ENCODE data around the gene UVRAG.
"Not testable (repeated sequence)": the region's sequence is repeated elsewhere in the genome, so short reads cannot be mapped to it uniquely, and the experiment has no call there.

Gene UVRAG

DNA sequence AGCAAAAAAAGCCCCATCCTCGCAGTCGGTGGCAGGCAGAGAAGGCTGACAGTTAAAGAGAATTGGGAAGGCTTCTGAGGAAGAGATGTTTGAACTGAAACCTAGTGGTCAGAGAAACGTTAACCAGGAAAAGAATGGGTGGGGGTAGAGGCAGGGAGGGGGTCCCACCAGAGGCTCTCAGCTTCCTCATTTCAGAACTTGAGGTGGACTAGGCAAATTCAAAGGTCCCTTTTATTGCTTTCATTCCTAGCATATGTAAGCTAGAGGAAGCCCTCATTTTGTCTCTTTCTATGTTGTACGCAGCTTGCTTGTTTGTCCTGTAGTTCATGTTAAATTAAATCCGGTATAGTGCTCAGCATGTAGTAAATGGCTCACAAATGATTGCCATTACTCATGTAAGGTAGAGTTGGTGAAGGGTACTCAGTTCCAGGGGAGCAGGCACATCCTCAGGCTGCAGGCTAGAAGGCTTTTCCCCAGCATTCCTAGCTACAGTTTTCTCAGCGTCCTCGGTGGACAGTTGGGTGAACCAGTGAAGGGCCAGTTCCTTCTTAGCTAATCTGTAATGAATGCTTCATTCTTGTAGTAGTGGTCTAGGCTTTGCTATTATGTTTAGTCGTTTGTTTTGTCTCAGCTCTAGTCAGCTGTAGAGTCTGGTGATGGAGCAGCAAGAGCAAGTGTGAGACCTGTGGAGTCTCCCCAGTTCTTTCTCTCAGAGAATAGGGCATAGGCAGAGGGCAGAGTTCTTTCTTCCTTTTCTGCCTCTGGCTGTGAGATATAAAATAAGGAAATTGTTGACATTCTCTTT lies 58.6 kb downstream of the UVRAG start:
- in situ Hi-C loops (cut with HindIII; ENCODE audit: low sequenced_read_pairs) = no loop called here

- in situ Hi-C loops (cut with HindIII; ENCODE audit: low sequenced_read_pairs) = no loop called here
These were observed 59.8 kb downstream of the UVRAG start for GRCh38 chr11:75874684-75875341.

- in situ Hi-C loops (cut with HindIII; ENCODE audit: low sequenced_read_pairs) = not testable (repeated sequence)
These were observed 62.3 kb downstream of the UVRAG start for GRCh38 chr11:75877327-75877726.

DNA sequence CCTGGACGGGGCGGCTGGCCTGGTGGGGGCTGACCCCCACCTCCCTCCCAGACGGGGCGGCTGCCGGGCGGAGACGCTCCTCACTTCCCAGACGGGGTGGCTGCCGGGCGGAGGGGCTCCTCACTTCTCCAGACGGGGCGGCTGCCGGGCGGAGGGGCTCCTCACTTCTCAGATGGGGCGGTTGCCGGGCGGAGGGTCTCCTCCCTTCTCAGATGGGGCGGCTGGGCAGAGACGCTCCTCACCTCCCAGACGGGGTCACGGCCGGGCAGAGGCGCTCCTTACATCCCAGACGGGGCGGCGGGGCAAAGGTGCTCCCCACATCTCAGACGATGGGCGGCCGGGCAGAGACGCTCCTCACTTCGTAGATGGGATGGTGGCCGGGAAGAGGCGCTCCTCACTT lies 62.9 kb downstream of the UVRAG start:
- in situ Hi-C loops (cut with HindIII; ENCODE audit: low sequenced_read_pairs) = not testable (repeated sequence)

- in situ Hi-C loops (cut with HindIII; ENCODE audit: low sequenced_read_pairs) = no loop called here
These were observed 63.9 kb downstream of the UVRAG start for GRCh38 chr11:75878933-75879332.

GRCh38 chr11:75879737-75880136 lies 64.7 kb downstream of the UVRAG start:
- in situ Hi-C loops (cut with HindIII; ENCODE audit: low sequenced_read_pairs) = no loop called here

DNA sequence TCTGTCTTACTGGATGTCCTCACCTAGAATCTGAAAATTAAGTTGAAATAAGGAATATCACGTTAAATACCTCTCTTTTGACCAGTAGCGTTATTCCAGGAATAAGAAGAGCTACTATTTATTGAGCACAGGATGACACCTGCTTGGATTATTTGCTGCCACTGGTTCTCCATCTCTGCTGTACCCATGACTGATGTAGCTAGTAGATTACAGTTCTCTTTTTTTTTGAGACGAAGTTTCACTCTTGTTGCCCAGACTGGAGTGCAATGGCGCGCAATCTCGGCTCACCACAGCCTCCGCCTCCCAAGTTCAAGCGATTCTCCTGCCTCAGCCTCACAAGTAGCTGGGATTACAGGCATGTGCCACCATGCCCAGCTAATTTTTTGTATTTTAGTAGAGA lies 65.3 kb downstream of the UVRAG start:
- in situ Hi-C loops (cut with HindIII; ENCODE audit: low sequenced_read_pairs) = not testable (repeated sequence)

GRCh38 chr11:75884321-75884720 lies 69.3 kb downstream of the UVRAG start:
- in situ Hi-C loops (cut with HindIII; ENCODE audit: low sequenced_read_pairs) = no loop called here

- in situ Hi-C loops (cut with HindIII; ENCODE audit: low sequenced_read_pairs) = no loop called here
These were observed 73.4 kb downstream of the UVRAG start for GRCh38 chr11:75888416-75888815.

DNA sequence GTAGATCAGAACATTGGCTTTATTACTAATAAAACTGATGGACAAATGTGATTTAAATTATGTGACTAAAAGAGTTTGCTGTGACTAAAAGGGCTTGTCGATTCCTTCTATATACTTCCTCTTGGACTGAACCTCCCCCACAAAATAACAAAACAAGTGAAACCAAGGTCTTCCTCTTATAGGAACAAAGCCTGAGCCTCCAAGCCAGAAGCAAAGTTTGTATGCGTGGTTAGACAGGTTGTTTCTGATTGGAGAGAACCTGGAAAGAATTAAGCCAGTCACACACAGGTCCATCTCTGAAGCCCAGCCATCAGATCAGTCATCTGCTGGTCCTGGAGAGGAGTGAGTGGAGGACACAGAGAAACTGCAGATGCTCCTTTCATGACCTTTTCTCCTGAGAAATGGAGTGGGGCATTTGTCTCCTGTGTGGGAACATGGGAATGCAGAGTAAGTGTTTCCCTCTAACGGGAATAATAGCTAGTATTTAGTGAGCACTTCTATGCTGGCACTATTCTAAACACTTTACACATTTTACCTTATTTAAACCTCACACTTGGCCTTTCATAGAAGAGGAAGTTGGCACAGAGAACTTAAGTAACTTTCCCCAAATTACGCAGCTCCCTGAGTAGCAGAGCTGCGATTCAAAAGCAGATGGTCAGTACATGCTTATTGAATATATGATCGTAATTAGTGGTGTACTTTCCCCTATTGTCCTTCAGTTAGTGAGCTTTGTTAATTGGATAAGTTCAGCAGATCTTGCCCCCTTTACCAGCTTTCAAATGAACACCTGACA lies 77.1 kb downstream of the UVRAG start:
- in situ Hi-C loops (cut with HindIII; ENCODE audit: low sequenced_read_pairs) = no loop called here

GRCh38 chr11:75893251-75893650 lies 78.2 kb downstream of the UVRAG start:
- in situ Hi-C loops (cut with HindIII; ENCODE audit: low sequenced_read_pairs) = no loop called here

- in situ Hi-C loops (cut with HindIII; ENCODE audit: low sequenced_read_pairs) = no loop called here
These were observed 79.1 kb downstream of the UVRAG start for GRCh38 chr11:75894036-75894585.

DNA sequence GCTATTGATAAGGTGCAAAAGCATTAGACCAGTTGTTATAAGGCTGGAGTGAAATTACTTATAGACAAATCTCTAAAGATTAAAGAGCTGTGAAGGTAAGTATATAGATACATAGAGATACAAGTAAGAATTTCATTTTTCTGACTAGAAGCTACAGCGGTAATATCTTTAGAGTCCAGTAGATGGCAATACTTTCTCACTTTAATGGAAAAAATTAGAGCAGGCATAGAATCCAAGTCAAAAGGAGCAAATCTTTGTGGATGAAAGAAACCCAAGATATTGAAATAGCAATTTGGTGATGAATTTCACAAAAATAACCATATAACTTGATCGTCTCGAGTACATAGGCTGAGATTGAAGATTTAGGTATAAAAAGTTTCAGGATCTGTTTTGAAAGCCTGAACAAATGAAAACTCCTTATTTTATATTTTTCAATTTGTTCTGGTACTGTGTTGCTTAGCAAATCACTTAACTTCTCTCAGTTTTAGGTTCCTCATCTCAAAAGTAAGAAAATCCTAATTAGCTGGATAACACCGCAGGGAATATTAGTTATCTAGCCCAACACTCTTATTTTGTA lies 81.9 kb downstream of the UVRAG start:
- in situ Hi-C loops (cut with HindIII; ENCODE audit: low sequenced_read_pairs) = no loop called here

DNA sequence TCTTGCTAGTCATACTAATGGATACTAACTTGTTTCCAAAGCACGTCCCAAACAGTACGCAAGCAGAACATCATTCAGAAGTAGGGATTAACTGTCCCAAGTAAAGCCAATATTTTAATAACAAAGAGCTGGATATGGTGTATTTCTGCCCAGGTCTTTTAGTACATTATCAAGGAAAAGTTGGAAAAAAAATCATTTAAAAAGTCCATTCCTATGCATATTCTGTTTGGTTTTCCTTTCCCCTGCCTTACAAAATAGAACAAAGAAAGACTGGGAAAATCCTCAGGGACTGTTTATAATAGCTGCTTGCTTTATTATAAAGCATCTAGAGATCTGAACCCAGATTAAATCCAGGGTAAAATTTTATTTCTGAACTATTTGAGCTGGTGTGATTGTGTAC lies 83.9 kb downstream of the UVRAG start:
- in situ Hi-C loops (cut with HindIII; ENCODE audit: low sequenced_read_pairs) = no loop called here

DNA sequence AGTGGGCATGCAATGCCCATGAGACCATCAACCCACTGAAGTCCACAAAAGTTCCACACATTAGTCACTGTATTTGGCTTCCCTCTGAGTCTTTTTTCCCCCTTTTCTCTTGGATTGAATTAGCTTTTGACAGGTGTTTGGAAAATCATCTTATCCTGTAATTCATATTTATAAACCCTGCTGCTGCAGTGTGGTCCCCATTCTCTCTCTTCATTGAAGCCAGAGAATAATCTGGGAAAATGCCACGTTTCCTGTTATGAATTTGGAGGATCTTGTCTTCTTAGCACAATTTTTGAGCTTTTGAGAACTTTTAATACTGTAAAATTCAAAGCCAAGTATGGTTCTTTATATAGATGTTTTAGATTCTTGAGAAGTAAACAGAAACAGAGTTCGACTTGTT lies 84.8 kb downstream of the UVRAG start:
- in situ Hi-C loops (cut with HindIII; ENCODE audit: low sequenced_read_pairs) = loop anchor here (25.0 kb wide), 1 partner anchor 437 kb away; no protein-coding TSS in a partner anchor

DNA sequence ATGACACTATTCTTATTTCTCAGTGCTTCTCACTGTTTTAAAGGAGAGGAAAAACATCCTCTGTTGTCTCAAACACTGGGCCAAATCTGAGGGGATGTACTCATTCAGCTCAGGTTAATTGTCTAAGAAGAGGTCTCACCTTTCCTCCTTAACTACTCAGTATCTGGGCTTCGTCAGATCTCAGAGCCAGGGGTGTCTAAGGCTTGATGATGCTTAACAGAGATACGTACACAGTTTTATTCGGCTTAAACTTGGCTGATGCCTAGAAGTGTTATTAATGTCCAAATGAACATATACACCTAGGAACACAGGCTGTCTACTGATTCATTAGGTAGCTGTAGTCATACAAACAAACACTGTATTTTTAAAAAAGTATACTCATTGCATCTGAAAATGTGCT lies 85.8 kb downstream of the UVRAG start:
- in situ Hi-C loops (cut with HindIII; ENCODE audit: low sequenced_read_pairs) = loop anchor here (25.0 kb wide), 1 partner anchor 436 kb away; no protein-coding TSS in a partner anchor

GRCh38 chr11:75902631-75903030 lies 87.6 kb downstream of the UVRAG start:
- in situ Hi-C loops (cut with HindIII; ENCODE audit: low sequenced_read_pairs) = loop anchor here (25.0 kb wide), 1 partner anchor 435 kb away; no protein-coding TSS in a partner anchor

GRCh38 chr11:75903276-75903675 lies 88.3 kb downstream of the UVRAG start:
- in situ Hi-C loops (cut with HindIII; ENCODE audit: low sequenced_read_pairs) = loop anchor here (25.0 kb wide), 1 partner anchor 434 kb away; no protein-coding TSS in a partner anchor

DNA sequence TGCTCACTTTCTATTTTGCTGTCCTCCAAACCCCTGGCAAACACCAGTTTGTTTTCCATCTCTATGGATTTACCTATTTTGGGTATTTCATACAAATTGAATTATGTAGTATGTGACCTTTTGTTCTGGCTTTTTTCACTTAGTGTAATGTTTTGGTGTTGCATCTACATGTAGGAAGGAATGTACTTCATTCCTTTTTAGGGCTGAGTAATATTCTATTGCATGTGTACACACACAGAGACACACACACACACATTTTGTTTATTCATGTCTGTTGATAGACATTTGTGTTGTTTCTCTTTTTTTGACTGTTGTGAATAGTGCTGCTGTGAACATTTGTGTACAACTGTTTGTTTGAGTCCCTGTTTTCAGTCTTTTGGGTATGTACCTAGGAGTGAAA lies 90.4 kb downstream of the UVRAG start:
- in situ Hi-C loops (cut with HindIII; ENCODE audit: low sequenced_read_pairs) = loop anchor here (25.0 kb wide), 1 partner anchor 432 kb away; no protein-coding TSS in a partner anchor

DNA sequence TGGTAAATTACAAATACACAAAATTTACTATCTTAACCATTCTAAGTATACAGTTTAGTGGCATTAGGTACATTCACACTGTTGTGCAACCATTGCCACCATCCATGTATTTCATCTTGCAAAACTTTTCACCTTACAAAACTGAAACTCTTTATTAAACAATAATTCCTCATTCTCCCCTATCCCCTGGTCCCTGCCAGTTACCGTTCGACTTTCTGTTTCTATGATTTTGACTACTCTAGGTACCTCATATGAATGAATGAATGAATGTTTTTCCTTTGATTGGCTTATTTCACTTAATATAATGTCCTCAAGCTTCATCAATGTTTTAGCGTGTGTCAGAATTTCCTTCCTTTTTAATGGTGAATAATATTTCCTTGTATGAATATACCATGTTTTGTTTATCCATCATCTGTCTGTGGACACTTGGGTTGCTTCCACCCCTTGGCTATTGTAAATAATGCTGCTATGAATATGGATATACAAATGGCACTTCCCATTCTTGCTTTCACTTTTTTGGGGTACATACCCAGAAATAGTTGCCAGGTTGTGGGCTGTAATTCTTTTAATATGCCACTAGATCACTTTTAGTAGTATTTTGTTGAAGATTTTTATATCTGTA lies 93.0 kb downstream of the UVRAG start:
- in situ Hi-C loops (cut with HindIII; ENCODE audit: low sequenced_read_pairs) = loop anchor here (25.0 kb wide), 1 partner anchor 429 kb away; no protein-coding TSS in a partner anchor

All from endothelial cell of hepatic sinusoid (primary cell).